Erythroblast (primary cell): Measurements from ENCODE around the gene COL6A2.
"Not testable (repeated sequence)": the region's sequence is repeated elsewhere in the genome, so short reads cannot be mapped to it uniquely, and the experiment has no call there.

ENCODE experiments used
- DNase-seq, 2 experiments: peaks; one replicate each; lab custom pipeline; 2025; lab: John Stamatoyannopoulos, UW
- GATA1 ChIP-seq: IDR thresholded peaks from 2 replicates; pipeline ENCODE4 v1.6.1; 2011; ENCODE audit warnings: low read depth, mild to moderate bottlenecking, control low read depth, low read length, moderate library complexity
- POLR2A ChIP-seq: IDR thresholded peaks from 2 replicates; pipeline ENCODE4 v1.6.1; 2011; ENCODE audit warnings: mild to moderate bottlenecking, low read length

COL6A2 gene

GRCh38 chr21:46159841-46160656 lies 62.1 kb downstream of the COL6A2 start:
- TF ChIP-seq GATA1 (no peak), POLR2A (no peak)
- no peak for DNase-seq

- no peak for TF ChIP-seq GATA1
- TF ChIP-seq POLR2A: no peak
- DNase-seq: no peak
Observed at GRCh38 chr21:46160657-46160906, 62.7 kb downstream of the COL6A2 start.

- TF ChIP-seq POLR2A (no peak), GATA1 (no peak)
- peak; percentile 17 to 42 for DNase-seq
Observed at GRCh38 chr21:46160907-46161632, 63.2 kb downstream of the COL6A2 start.

- DNase-seq: no peak
- TF ChIP-seq GATA1 (no peak), POLR2A (no peak)
Observed at GRCh38 chr21:46161633-46162592, 64.0 kb downstream of the COL6A2 start.

- no peak for TF ChIP-seq POLR2A
- no peak for TF ChIP-seq GATA1
- no peak for DNase-seq
Observed at GRCh38 chr21:46163380-46163779, 65.5 kb downstream of the COL6A2 start.

- no peak for DNase-seq
Observed at GRCh38 chr21:46165098-46165497, 67.2 kb downstream of the COL6A2 start.

GRCh38 chr21:46168238-46168637 lies 70.3 kb downstream of the COL6A2 start:
- TF ChIP-seq POLR2A (no peak), GATA1 (no peak)
- DNase-seq: no peak

More at GRCh38 chr21:46165098-46165497, 67.2 kb downstream of the COL6A2 start:
- no peak for TF ChIP-seq GATA1
- TF ChIP-seq POLR2A: no peak

GRCh38 chr21:46168659-46169386 lies 70.9 kb downstream of the COL6A2 start:
- no peak for TF ChIP-seq GATA1
- TF ChIP-seq POLR2A: no peak
- DNase-seq: no peak

- DNase-seq: not testable (repeated sequence)
Observed at GRCh38 chr21:46170436-46171193, 72.7 kb downstream of the COL6A2 start.

GRCh38 chr21:46171585-46171984 lies 73.7 kb downstream of the COL6A2 start:
- TF ChIP-seq POLR2A: no peak
- no peak for TF ChIP-seq GATA1

GRCh38 chr21:46171996-46172862 lies 74.3 kb downstream of the COL6A2 start:
- TF ChIP-seq POLR2A (no peak), GATA1 (no peak)
- no peak for DNase-seq

More at GRCh38 chr21:46171585-46171984, 73.7 kb downstream of the COL6A2 start:
- DNase-seq: no peak
